C4-2B (cell line): ENCODE measurements around the gene TMC3.

Source experiments
- H3K27ac ChIP-seq: fragments of 450-650 bp; 2 replicates; pipeline ENCODE4 v1.5.1; 2017
- ZFX ChIP-seq: fragments of 450-650 bp; IDR thresholded peaks from 2 replicates; pipeline ENCODE4 v1.6.1; 2017
- TF ChIP-seq, protein P1 (sequence below): fragments of 450-650 bp; conservative IDR thresholded peaks from 2 replicates; pipeline ENCODE4 v1.5.1; 2017; ENCODE audit warnings: mild to moderate bottlenecking

TMC3 gene

DNA sequence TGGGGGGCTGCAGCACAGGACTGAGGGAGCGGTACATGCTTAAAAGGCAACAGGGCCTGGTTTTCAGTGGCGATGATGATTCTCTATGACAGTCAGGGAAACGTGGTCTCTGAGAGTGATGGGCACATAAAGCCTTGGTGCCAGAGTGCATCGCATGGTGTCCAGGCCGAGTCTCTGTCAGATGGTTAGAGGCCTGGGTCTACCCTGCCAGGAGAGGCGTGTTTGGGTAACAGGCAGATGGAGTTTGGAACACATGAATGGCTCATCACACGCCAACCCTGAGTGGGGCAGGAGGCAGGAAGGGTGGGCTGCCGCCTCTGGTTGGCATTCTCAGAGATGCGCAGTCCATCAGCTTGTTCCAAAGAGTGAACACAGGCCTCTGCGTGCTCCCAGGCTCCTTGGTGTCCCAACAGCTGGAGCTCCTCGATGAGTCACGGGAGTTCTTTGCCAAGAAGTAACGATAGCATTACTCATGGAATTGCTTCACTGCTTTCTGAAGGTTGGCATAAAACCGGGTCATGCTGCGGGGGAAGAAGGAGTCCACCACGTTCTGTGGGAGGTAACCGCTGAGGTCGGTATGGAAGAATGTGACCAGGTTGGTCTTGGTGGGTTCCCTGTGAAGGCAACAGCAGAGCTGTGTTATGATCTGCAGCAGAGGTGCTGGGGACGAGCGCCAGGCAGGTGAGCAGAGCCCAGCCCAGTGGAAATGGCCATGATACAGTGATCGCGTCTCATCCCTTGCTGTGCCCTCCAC is 61.0 kb downstream of the TMC3 start:
- no peak overlapping the region for H3K27ac ChIP-seq
- TF ChIP-seq ZFX = no peak
- TF ChIP-seq, protein P1, sequence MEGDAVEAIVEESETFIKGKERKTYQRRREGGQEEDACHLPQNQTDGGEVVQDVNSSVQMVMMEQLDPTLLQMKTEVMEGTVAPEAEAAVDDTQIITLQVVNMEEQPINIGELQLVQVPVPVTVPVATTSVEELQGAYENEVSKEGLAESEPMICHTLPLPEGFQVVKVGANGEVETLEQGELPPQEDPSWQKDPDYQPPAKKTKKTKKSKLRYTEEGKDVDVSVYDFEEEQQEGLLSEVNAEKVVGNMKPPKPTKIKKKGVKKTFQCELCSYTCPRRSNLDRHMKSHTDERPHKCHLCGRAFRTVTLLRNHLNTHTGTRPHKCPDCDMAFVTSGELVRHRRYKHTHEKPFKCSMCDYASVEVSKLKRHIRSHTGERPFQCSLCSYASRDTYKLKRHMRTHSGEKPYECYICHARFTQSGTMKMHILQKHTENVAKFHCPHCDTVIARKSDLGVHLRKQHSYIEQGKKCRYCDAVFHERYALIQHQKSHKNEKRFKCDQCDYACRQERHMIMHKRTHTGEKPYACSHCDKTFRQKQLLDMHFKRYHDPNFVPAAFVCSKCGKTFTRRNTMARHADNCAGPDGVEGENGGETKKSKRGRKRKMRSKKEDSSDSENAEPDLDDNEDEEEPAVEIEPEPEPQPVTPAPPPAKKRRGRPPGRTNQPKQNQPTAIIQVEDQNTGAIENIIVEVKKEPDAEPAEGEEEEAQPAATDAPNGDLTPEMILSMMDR = no peak

DNA sequence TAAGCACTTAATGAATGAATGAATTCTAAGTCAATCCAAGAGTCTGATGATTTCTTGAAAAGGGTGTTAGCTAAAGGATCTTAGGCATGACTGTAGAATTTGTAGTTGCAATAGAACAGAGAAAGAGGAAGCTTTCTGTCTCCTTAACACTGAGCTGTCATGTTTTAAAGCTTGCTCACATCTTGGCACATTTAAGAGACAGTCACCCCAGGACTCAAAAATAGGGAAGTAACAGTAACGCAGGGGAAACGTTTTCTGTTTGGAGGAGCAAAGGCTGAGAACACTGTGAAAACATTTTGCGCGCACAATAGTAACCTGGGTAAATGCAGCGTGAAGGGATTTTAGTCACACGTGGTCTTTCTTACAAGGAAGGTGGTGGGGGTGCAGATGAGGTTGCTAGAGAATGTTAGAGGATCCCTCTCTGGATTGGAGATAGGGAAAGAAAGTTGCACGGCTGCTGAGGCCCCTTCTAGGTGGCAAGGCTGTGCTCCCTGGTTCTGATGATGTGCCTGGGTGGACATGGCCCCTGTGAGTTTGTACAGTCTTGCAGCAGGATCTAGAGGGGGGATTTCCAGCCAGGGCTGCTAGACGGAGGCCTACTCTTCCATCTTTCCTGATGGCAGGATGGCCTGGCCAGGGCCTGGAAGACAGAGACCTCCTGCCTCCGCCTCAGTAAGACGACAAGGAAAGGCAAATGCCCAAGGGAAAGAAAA is 62.1 kb downstream of the TMC3 start:
- no peak for TF ChIP-seq ZFX
- TF ChIP-seq, protein P1 = no peak
- H3K27ac ChIP-seq = no peak overlapping the region

DNA sequence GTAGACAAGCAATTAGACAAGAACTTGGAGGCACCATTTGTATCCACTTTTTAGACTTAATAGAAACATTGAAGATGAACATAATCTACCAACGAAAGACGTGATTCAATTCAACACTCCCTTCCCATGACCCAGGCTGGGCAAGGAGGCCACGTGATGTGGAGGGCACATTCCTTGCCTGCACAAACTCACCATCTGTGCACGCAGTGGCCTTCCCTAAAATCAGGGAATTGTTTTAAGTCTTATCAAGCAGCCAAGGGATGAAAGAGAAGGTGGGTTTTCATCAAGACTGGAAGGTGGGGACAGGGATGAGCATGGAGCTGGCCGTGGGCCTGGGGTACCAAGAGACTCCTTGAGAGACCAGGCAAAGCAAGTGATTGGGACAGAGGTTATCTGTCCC is 63.5 kb downstream of the TMC3 start:
- TF ChIP-seq, protein P1 = no peak
- no peak for TF ChIP-seq ZFX
- H3K27ac ChIP-seq = no peak overlapping the region

DNA sequence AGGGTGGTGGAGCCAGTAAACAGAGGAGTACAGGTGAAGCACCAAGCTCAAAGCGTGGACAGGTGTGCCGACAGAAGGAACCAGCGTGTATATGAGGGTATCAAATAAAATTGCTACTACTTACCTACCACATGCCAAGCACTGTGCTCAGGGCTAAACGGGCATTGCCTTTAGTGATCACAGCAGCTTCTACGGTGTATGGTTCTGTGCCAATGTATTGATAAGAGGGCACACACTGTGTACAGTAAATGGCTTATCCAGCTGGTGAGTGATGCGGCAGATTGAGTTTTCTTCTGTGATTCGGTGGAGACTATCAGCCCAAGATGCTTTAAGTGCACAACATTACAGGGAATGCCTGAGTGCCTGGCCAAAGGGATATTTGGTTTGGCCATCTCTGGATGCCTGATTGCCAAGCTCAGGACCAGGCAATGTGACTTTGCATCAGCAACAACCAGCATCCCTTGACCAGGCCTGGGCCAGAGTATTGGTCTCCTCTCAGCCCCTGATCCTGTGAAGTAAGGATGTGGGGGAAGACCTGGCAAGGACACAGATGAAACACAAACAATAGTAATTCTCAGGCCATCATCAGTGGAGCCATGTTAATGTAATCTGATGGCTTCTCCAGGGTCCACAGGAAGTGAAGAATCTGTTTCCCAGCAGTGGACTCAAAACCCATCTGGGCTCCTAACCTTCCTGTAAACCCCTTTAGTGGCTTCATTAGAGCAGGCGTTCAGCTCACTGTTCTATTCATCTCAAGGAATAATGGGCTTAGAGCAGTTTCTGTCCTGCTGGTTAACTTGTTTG is 64.2 kb downstream of the TMC3 start:
- TF ChIP-seq, protein P1 = no peak
- no peak for TF ChIP-seq ZFX
- no peak overlapping the region for H3K27ac ChIP-seq

DNA sequence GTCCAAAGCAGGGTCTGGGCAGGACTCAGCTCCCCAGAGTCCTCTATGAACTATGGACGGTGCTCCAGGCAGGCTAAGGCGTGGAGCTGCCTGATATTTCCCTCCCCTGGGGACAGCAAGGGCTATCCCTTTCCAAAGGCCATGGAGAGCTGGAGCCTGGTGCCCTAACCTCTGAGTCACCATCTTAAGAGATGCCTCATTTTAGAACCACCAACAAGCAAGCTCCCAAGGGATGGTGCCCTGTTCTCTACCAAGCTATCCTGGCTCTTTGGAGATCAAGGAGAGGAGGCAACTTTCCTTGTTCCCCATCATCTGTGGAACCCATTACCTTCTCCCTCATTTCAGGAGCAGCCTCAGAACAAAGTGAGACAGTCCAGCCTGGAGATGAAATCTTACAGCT is 65.8 kb downstream of the TMC3 start:
- no peak overlapping the region for H3K27ac ChIP-seq
- no peak for TF ChIP-seq ZFX
- TF ChIP-seq, protein P1 = no peak

DNA sequence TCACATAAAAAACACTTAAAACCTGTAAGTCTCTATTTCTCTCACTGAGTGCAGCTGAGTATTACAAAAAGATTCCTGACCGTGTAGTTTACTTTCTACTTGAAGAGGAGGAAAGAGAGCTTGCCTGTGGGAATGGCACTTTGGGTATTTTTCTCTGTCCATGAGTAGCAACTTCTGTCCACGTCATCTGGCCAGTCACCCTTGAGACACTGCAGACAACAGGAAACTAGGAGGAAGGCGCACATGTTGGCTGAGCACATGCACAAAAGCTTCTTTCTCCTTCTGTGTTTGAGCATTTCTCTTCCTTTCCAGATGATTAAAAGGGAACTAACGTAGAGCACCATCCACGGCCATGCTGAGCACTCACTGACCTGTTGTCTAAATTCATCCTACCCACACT is 69.8 kb downstream of the TMC3 start:
- TF ChIP-seq, protein P1 = no peak
- peak overlapping the region; percentile 54 for H3K27ac ChIP-seq
